GM12878 (cell line): ENCODE measurements around the gene MRAP2.

ENCODE experiments used
- BRCA1 ChIP-seq: IDR thresholded peaks from 2 replicates; pipeline ENCODE4 v1.6.1; 2011; ENCODE audit warnings: low read depth, low read length, improper control_type of control experiment
- DPF2 ChIP-seq: fragments of 450-650 bp; IDR thresholded peaks from 2 replicates; pipeline ENCODE4 v1.6.1; 2017; ENCODE audit warnings: mild to moderate bottlenecking
- EP300 ChIP-seq, 2 experiments: fragments of 150-350 bp in 1 of 2; IDR thresholded peaks; 2 replicates each; pipeline ENCODE4 v1.6.1; 2011 to 2012; ENCODE audit warnings: low read depth in 2 of 2, low read length in 2 of 2, borderline replicate concordance in 1 of 2, improper control_type of control experiment in 1 of 2, inconsistent platforms in 1 of 2; ENCODE audit not compliant: control insufficient read depth in 1 of 2
- HSF1 ChIP-seq: fragments of 150-350 bp; IDR thresholded peaks from 2 replicates; pipeline ENCODE4 v1.6.1; 2014; ENCODE audit warnings: mild to moderate bottlenecking, low read depth, low read length
- MEF2A ChIP-seq: IDR thresholded peaks from 2 replicates; pipeline ENCODE4 v1.6.1; 2011; ENCODE audit warnings: low read depth, mild to moderate bottlenecking, low read length, moderate library complexity; ENCODE audit not compliant: insufficient read depth
- NRF1 ChIP-seq: conservative IDR thresholded peaks from 2 replicates; pipeline ENCODE4 v1.6.1; 2011; ENCODE audit warnings: mild to moderate bottlenecking, low read depth, low read length, improper control_type of control experiment
- PAX5 ChIP-seq: IDR thresholded peaks from 2 replicates; pipeline ENCODE4 v1.6.1; 2011; ENCODE audit warnings: low read depth, low read length, borderline replicate concordance
- POLR2AphosphoS5 ChIP-seq: IDR thresholded peaks from 2 replicates; pipeline ENCODE4 v1.6.1; 2011; ENCODE audit warnings: mild to moderate bottlenecking, low read length, inconsistent platforms
- RAD51 ChIP-seq: fragments of 450-650 bp; IDR thresholded peaks from 2 replicates; pipeline ENCODE4 v1.6.1; 2016; ENCODE audit warnings: moderate library complexity, mild to moderate bottlenecking, inconsistent platforms
- RCOR1 ChIP-seq: conservative IDR thresholded peaks from 2 replicates; pipeline ENCODE4 v1.6.1; 2012; ENCODE audit warnings: low read depth, low read length, improper control_type of control experiment
- TF ChIP-seq, protein P1 (sequence below): IDR thresholded peaks from 2 replicates; pipeline ENCODE4 v1.6.1; 2011; ENCODE audit warnings: low read depth, mild to moderate bottlenecking, low read length, moderate library complexity, borderline replicate concordance; ENCODE audit errors: extremely low read depth
- TF ChIP-seq, protein P2 (sequence below), 3 experiments: IDR thresholded peaks in 2 of 3; conservative IDR thresholded peaks in 1 of 3; 2 replicates each; pipeline ENCODE4 v1.5.1; 2011; ENCODE audit warnings: low read depth in 3 of 3, low read length in 3 of 3, mild to moderate bottlenecking in 3 of 3, control low read depth in 2 of 3, moderate library complexity in 2 of 3, inconsistent platforms in 1 of 3, mixed read lengths in 1 of 3; ENCODE audit not compliant: control insufficient read depth in 2 of 3, insufficient read depth in 1 of 3; ENCODE audit errors: extremely low read depth in 1 of 3
- TF ChIP-seq, protein P3 (sequence below): IDR thresholded peaks from 2 replicates; pipeline ENCODE4 v1.6.1; 2012; ENCODE audit warnings: low read depth, low read length, improper control_type of control experiment

GRCh38 chr6:83985715-83986114 is 47.9 kb upstream of the MRAP2 start:
- TF ChIP-seq RCOR1 (no peak), MEF2A (no peak), PAX5 (no peak), BRCA1 (no peak), POLR2AphosphoS5 (no peak), DPF2 (no peak), RAD51 (no peak), EP300 (IDR thresholded peaks at IDR 0.05; ENCODE audit: borderline replicate concordance in 1 of 2, control insufficient read depth in 1 of 2, low read depth in 2 of 2, low read length in 2 of 2) (no peak), NRF1 (no peak), HSF1 (no peak)
- TF ChIP-seq, protein P1, sequence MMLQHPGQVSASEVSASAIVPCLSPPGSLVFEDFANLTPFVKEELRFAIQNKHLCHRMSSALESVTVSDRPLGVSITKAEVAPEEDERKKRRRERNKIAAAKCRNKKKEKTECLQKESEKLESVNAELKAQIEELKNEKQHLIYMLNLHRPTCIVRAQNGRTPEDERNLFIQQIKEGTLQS: no peak
- TF ChIP-seq, protein P2, sequence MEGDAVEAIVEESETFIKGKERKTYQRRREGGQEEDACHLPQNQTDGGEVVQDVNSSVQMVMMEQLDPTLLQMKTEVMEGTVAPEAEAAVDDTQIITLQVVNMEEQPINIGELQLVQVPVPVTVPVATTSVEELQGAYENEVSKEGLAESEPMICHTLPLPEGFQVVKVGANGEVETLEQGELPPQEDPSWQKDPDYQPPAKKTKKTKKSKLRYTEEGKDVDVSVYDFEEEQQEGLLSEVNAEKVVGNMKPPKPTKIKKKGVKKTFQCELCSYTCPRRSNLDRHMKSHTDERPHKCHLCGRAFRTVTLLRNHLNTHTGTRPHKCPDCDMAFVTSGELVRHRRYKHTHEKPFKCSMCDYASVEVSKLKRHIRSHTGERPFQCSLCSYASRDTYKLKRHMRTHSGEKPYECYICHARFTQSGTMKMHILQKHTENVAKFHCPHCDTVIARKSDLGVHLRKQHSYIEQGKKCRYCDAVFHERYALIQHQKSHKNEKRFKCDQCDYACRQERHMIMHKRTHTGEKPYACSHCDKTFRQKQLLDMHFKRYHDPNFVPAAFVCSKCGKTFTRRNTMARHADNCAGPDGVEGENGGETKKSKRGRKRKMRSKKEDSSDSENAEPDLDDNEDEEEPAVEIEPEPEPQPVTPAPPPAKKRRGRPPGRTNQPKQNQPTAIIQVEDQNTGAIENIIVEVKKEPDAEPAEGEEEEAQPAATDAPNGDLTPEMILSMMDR (IDR thresholded peaks at IDR 0.05 in 2 of 3, conservative IDR thresholded peaks at IDR 0.05 in 1 of 3; ENCODE audit: control insufficient read depth in 2 of 3, extremely low read depth in 1 of 3, insufficient read depth in 1 of 3, low read depth in 3 of 3, low read length in 3 of 3): no peak
- TF ChIP-seq, protein P3, sequence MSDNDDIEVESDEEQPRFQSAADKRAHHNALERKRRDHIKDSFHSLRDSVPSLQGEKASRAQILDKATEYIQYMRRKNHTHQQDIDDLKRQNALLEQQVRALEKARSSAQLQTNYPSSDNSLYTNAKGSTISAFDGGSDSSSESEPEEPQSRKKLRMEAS: no peak
